Neural cell (in vitro differentiated cells): ENCODE results near the gene NFIA.

Source experiments
- EZH2 ChIP-seq: fragments of 200-600, 300-800 bp; shearing (Covaris generic), sonication (generic); IDR thresholded peaks from 2 replicates; pipeline ENCODE4 v1.6.1; 2014; ENCODE audit warnings: antibody characterized with exemption, low read length, borderline replicate concordance, mild to moderate bottlenecking; ENCODE audit not compliant: insufficient read depth, poor library complexity, severe bottlenecking
- MXI1 ChIP-seq: fragments of 450-650 bp; conservative IDR thresholded peaks from 2 replicates; pipeline ENCODE4 v1.6.1; 2014; ENCODE audit warnings: antibody characterized with exemption, mild to moderate bottlenecking; ENCODE audit not compliant: poor library complexity, severe bottlenecking
- POLR2AphosphoS5 ChIP-seq: IDR thresholded peaks from 2 replicates; pipeline ENCODE4 v1.6.1; 2012
- RAD21 ChIP-seq: fragments of 450-650 bp; conservative IDR thresholded peaks from 2 replicates; pipeline ENCODE4 v1.6.1; 2014; ENCODE audit warnings: antibody characterized with exemption, mild to moderate bottlenecking, moderate library complexity
- TF ChIP-seq, protein P1 (sequence below): fragments of 450-650 bp; IDR thresholded peaks from 2 replicates; pipeline ENCODE4 v1.5.1; 2014; ENCODE audit warnings: antibody characterized with exemption, mild to moderate bottlenecking, moderate library complexity; ENCODE audit not compliant: poor library complexity, severe bottlenecking

DNA sequence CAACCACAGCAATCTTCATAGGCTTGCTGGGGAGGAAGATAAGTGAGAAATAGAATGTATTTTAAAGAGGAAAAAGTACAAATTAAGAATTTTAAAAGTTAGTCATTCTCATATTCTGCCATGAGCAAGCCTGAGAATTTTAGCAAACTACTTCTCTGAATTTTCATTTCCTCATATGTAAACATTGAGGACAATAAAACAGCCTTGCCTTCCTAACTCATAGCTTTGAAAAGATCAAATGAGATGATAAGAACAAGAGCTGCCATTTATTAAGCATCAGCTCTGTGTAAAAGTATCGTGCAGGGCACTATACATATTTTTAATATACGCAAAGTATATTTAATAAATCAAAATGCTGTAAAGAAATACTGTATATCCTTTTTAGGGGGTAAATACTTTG, 286.0 kb downstream of the NFIA start:
- TF ChIP-seq RAD21 (no peak), EZH2 (no peak), POLR2AphosphoS5 (no peak), MXI1 (no peak)
- TF ChIP-seq, protein P1, sequence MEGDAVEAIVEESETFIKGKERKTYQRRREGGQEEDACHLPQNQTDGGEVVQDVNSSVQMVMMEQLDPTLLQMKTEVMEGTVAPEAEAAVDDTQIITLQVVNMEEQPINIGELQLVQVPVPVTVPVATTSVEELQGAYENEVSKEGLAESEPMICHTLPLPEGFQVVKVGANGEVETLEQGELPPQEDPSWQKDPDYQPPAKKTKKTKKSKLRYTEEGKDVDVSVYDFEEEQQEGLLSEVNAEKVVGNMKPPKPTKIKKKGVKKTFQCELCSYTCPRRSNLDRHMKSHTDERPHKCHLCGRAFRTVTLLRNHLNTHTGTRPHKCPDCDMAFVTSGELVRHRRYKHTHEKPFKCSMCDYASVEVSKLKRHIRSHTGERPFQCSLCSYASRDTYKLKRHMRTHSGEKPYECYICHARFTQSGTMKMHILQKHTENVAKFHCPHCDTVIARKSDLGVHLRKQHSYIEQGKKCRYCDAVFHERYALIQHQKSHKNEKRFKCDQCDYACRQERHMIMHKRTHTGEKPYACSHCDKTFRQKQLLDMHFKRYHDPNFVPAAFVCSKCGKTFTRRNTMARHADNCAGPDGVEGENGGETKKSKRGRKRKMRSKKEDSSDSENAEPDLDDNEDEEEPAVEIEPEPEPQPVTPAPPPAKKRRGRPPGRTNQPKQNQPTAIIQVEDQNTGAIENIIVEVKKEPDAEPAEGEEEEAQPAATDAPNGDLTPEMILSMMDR: no peak
